IMR-90 (cell line): Measurements from ENCODE around the gene PRCP. TPM values are rescaled to one million over a fixed set of nuclear protein-coding genes. Genes with fewer than 3 reads are reported as not detected.
"Not testable (repeated sequence)": the region's sequence is repeated elsewhere in the genome, so short reads cannot be mapped to it uniquely, and the experiment has no call there.

ENCODE experiments used
- ATAC-seq: fragments of 200-7000 bp; cut with Tn5 transposase; 2 replicates; pipeline ENCODE4 v1.9.1; 2020; ENCODE audit warnings: low read depth, mild to moderate bottlenecking, moderate library complexity
- BruUV-seq: library from RNA; stranded (reverse); fragments of 400-500 nt; replicated peaks from 2 replicates; lab custom pipeline; 2021; lab: Mats Ljungman, UMichigan
- CTCF ChIA-PET: fragments of 300-600 bp; formaldehyde crosslinking; extraction: SDS; loops from one replicate; lab custom pipeline; 2021; ENCODE audit warnings: antibody characterized with exemption; lab: Yijun Ruan, JAX
- POLR2A ChIA-PET: fragments of 300-600 bp; sonication (Branson Sonifier 250); formaldehyde crosslinking; loops from one replicate; lab custom pipeline; 2022; ENCODE audit warnings: antibody characterized with exemption; ENCODE audit not compliant: unreplicated experiment; lab: Charles Lee
- DNase-seq: peaks from one replicate; pipeline ENCODE4 v3.0.0; 2013
- H2AFZ ChIP-seq: replicated peaks from 2 replicates; pipeline ENCODE3; 2013; ENCODE audit warnings: low read length, mild to moderate bottlenecking; ENCODE audit not compliant: poor library complexity
- H2AK5ac ChIP-seq: 2 replicates; pipeline ENCODE4 v1.6.1; 2013; ENCODE audit warnings: low read depth, low read length, inconsistent platforms
- H2AK9ac ChIP-seq: replicated peaks from 2 replicates; pipeline ENCODE3; 2013; ENCODE audit warnings: mild to moderate bottlenecking, low read depth, low read length, moderate library complexity; ENCODE audit not compliant: poor library complexity
- H2BK120ac ChIP-seq: 2 replicates; pipeline ENCODE4 v1.6.1; 2013; ENCODE audit warnings: low read depth, low read length, inconsistent platforms
- H2BK15ac ChIP-seq: 3 replicates; pipeline ENCODE4 v1.6.1; 2013; ENCODE audit warnings: low read depth, low read length, inconsistent platforms
- H2BK20ac ChIP-seq: 2 replicates; pipeline ENCODE4 v1.6.1; 2013; ENCODE audit warnings: low read depth, mild to moderate bottlenecking, inconsistent platforms, low read length, moderate library complexity
- H2BK5ac ChIP-seq: 2 replicates; pipeline ENCODE4 v1.6.1; 2013; ENCODE audit warnings: mild to moderate bottlenecking, low read depth, low read length, inconsistent platforms; ENCODE audit not compliant: poor library complexity, severe bottlenecking
- H3K14ac ChIP-seq: replicated peaks from 2 replicates; pipeline ENCODE4 v1.6.1; 2013; ENCODE audit warnings: low read depth, low read length, inconsistent platforms
- H3K18ac ChIP-seq: 2 replicates; pipeline ENCODE4 v1.6.1; 2013; ENCODE audit warnings: low read depth, low read length, control low read depth
- H3K23ac ChIP-seq: 2 replicates; pipeline ENCODE4 v1.6.1; 2013; ENCODE audit warnings: low read depth, low read length, inconsistent platforms
- H3K27ac ChIP-seq: 2 replicates; pipeline ENCODE4 v1.5.1; 2013; ENCODE audit warnings: mild to moderate bottlenecking, control low read depth, low read length; ENCODE audit not compliant: insufficient read depth
- H3K27me3 ChIP-seq: 2 replicates; pipeline ENCODE4 v1.6.1; 2013; ENCODE audit warnings: low read length; ENCODE audit not compliant: control insufficient read depth, insufficient read depth
- H3K36me3 ChIP-seq: 2 replicates; pipeline ENCODE4 v1.6.1; 2013; ENCODE audit warnings: low read length, mixed read lengths; ENCODE audit not compliant: control insufficient read depth, insufficient read depth
- H3K4ac ChIP-seq: 2 replicates; pipeline ENCODE4 v1.6.1; 2013; ENCODE audit warnings: low read depth, low read length, inconsistent platforms
- H3K4me1 ChIP-seq: 2 replicates; pipeline ENCODE4 v1.6.1; 2013; ENCODE audit warnings: low read length, mixed read lengths; ENCODE audit not compliant: control insufficient read depth, insufficient read depth
- H3K4me2 ChIP-seq: 2 replicates; pipeline ENCODE4 v1.6.1; 2013; ENCODE audit warnings: low read depth, mild to moderate bottlenecking, control low read depth, low read length, moderate library complexity
- H3K4me3 ChIP-seq: 2 replicates; pipeline ENCODE4 v1.5.1; 2013; ENCODE audit warnings: low read depth, mild to moderate bottlenecking, control low read depth, low read length, moderate library complexity; ENCODE audit not compliant: insufficient read depth
- H3K56ac ChIP-seq: 2 replicates; pipeline ENCODE4 v1.6.1; 2013; ENCODE audit warnings: low read length, inconsistent platforms; ENCODE audit not compliant: insufficient read depth; ENCODE audit errors: extremely low read depth
- H3K79me1 ChIP-seq, 2 experiments: 2 replicates each; pipeline ENCODE4 v1.6.1; 2013; ENCODE audit warnings: low read length in 2 of 2, inconsistent platforms in 1 of 2, low read depth in 1 of 2
- H3K9ac ChIP-seq: 2 replicates; pipeline ENCODE4 v1.6.1; 2013; ENCODE audit warnings: low read depth, low read length, control low read depth
- H3K9me1 ChIP-seq: 2 replicates; pipeline ENCODE4 v1.6.1; 2013; ENCODE audit warnings: low read length, inconsistent platforms; ENCODE audit not compliant: insufficient read depth
- H3K9me3 ChIP-seq: 2 replicates; pipeline ENCODE4 v1.6.1; 2013; ENCODE audit warnings: low read length; ENCODE audit not compliant: control insufficient read depth, insufficient read depth
- H4K20me1 ChIP-seq: 2 replicates; pipeline ENCODE4 v1.6.1; 2013; ENCODE audit warnings: low read length, inconsistent platforms; ENCODE audit not compliant: insufficient read depth
- H4K5ac ChIP-seq: 2 replicates; pipeline ENCODE4 v1.6.1; 2013; ENCODE audit warnings: mild to moderate bottlenecking, low read depth, low read length, control low read depth
- H4K8ac ChIP-seq, 2 experiments: 2 replicates each; pipeline ENCODE4 v1.6.1; 2013; ENCODE audit warnings: low read depth in 2 of 2, low read length in 2 of 2, control low read depth in 1 of 2, inconsistent platforms in 1 of 2
- H4K91ac ChIP-seq: 2 replicates; pipeline ENCODE4 v1.6.1; 2013; ENCODE audit warnings: low read depth, low read length, inconsistent platforms; ENCODE audit not compliant: insufficient read depth
- WGBS, 2 experiments: methylation state at CpG; one replicate each; pipeline versions ENCODE4 v1.1.5 to v1.1.7; 2013; ENCODE audit warnings: missing lambda C conversion rate in 2 of 2; ENCODE audit not compliant: insufficient read length in 1 of 2; ENCODE audit errors: extremely low coverage in 2 of 2; 5-methylcytosine and 5-hydroxymethylcytosine counted together
- dilution Hi-C: fragments of 300-500 bp; cut with HindIII; formaldehyde crosslinking; loops from one replicate; pipeline ENCODE4 v1.14.3; 2018; ENCODE audit warnings: low sequenced_read_pairs; ENCODE audit not compliant: unreplicated experiment
- in situ Hi-C: fragments of 300-500 bp; cut with MboI; formaldehyde crosslinking; loops from 3 replicates; pipeline ENCODE4 v1.14.3; 2019; ENCODE audit warnings: low sequenced_read_pairs, inconsistent platforms, mixed read lengths
- intact Hi-C: fragments of 100-400 bp; cut with micrococcal nuclease; formaldehyde crosslinking; loops from 2 replicates; pipeline ENCODE4 v1.10.0; 2022
- polyA plus RNA-seq, 3 experiments: library from polyadenylated mRNA; depleted of rRNA; stranded (reverse); fragments of >200 nt; gene quantifications; 2 replicates each; pipeline ENCODE4 v1.2.3, GENCODE V29; 2012; ENCODE audit warnings: low replicate concordance in 1 of 3
- total RNA-seq: library from RNA; depleted of rRNA; stranded (reverse); fragments of >200 nt; gene quantifications from 2 replicates; pipeline ENCODE4 v1.2.3, GENCODE V29; 2012

Gene PRCP
- total and polyA plus RNA-seq, 2 of the 4 experiments (the other 2 are of a cell fraction) = 31.7 to 64.9 TPM

GRCh38 chr11:82943430-82943829 lies 43.2 kb upstream of the PRCP start:
- H2BK15ac ChIP-seq, H3K36me3 ChIP-seq, H3K4ac ChIP-seq, DNase-seq, H3K23ac ChIP-seq, H3K9me1 ChIP-seq, H3K56ac ChIP-seq, ATAC-seq, H3K27me3 ChIP-seq, H3K14ac ChIP-seq, H2BK5ac ChIP-seq, H3K9me3 ChIP-seq, H4K5ac ChIP-seq, H2BK120ac ChIP-seq, H4K91ac ChIP-seq, H2AK9ac ChIP-seq, dilution Hi-C loops, H3K4me1 ChIP-seq, H3K4me2 ChIP-seq, H2BK20ac ChIP-seq, in situ Hi-C loops, H3K4me3 ChIP-seq, H4K8ac ChIP-seq, H2AFZ ChIP-seq, H3K79me1 ChIP-seq, POLR2A ChIA-PET, H3K27ac ChIP-seq, intact Hi-C loops, H2AK5ac ChIP-seq, BruUV-seq, H3K9ac ChIP-seq, H4K20me1 ChIP-seq, H3K18ac ChIP-seq: not testable (repeated sequence)
- no CpG with 5 or more reads among the region's 1 CpG for WGBS, 2 experiments
- CTCF ChIA-PET = interaction anchor here (1.3 kb wide), 1 partner anchor 9 kb away, joined by 3 read pairs; no protein-coding TSS in a partner anchor
